Fibroblast of villous mesenchyme (primary cell): ENCODE results near the gene EYA4. TPM values are rescaled to one million over a fixed set of nuclear protein-coding genes. Genes with fewer than 3 reads are reported as not detected.

Experiments
- DNase-seq: peaks from one replicate; pipeline ENCODE4 v3.0.0-alpha.2; 2010; ENCODE audit warnings: low read depth
- H3K4me3 ChIP-seq: 2 replicates; pipeline ENCODE4 v1.5.1; 2011; ENCODE audit warnings: low read depth, mild to moderate bottlenecking, low read length
- total RNA-seq: library from RNA; depleted of rRNA; stranded (reverse); fragments of >200 nt; gene quantifications from 2 replicates; pipeline ENCODE4 v1.2.3, GENCODE V29; 2012
- TF ChIP-seq, protein P1 (sequence below): IDR thresholded peaks from 2 replicates; pipeline ENCODE4 v1.5.1; 2012; ENCODE audit warnings: low read depth, mild to moderate bottlenecking, low read length; ENCODE audit not compliant: insufficient read depth

Gene EYA4
- total RNA-seq, 1 donor: under 0.01 TPM

DNA sequence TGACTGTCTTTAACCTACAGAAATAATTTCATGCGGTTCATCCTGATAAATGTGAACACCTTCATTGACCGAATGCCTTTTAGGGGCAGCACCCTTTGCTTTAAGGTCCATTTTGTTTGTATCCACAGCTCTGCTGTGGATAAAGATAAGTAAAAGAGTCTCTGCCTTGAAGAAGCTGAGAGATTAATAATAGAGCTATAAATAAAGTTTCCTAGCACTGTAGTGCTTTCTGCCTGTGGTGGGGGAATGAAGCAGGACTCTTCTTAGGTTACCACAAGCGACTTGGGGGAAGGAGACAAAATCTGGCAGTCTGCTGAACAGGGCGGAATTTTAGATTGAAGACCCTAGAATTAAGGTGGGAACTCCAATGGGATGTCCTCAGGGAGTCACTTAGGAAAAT lies 57.6 kb downstream of the EYA4 start:
- no peak for DNase-seq
- TF ChIP-seq, protein P1, sequence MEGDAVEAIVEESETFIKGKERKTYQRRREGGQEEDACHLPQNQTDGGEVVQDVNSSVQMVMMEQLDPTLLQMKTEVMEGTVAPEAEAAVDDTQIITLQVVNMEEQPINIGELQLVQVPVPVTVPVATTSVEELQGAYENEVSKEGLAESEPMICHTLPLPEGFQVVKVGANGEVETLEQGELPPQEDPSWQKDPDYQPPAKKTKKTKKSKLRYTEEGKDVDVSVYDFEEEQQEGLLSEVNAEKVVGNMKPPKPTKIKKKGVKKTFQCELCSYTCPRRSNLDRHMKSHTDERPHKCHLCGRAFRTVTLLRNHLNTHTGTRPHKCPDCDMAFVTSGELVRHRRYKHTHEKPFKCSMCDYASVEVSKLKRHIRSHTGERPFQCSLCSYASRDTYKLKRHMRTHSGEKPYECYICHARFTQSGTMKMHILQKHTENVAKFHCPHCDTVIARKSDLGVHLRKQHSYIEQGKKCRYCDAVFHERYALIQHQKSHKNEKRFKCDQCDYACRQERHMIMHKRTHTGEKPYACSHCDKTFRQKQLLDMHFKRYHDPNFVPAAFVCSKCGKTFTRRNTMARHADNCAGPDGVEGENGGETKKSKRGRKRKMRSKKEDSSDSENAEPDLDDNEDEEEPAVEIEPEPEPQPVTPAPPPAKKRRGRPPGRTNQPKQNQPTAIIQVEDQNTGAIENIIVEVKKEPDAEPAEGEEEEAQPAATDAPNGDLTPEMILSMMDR: no peak
- no peak overlapping the region for H3K4me3 ChIP-seq

- DNase-seq: no peak
- TF ChIP-seq, protein P1: no peak
- H3K4me3 ChIP-seq: no peak overlapping the region
These were observed 59.7 kb downstream of the EYA4 start for GRCh38 chr6:133300896-133301295.

DNA sequence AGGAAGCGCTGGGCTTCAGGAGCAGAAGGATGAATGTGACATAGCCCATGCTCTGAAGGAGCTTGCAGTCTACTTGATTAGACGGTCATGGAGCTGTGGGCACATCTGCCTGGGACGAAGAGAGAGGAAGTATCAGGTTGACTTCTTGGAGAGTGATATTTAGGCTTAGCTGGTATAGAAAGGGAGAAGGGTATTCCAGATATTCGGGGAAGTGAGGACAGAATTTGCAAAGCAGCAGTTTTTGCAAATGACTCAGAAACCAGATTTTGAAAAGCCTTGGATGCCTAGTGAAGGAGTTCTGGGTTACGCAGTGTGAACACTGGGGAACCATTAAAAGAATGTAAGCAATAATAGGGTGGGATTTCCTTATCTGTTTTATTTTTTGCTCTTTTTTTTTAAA lies 60.7 kb downstream of the EYA4 start:
- H3K4me3 ChIP-seq: no peak overlapping the region
- no peak for DNase-seq
- TF ChIP-seq, protein P1: no peak

- TF ChIP-seq, protein P1: no peak
- no peak overlapping the region for H3K4me3 ChIP-seq
- no peak for DNase-seq
These were observed 65.8 kb downstream of the EYA4 start for GRCh38 chr6:133306931-133307330.

DNA sequence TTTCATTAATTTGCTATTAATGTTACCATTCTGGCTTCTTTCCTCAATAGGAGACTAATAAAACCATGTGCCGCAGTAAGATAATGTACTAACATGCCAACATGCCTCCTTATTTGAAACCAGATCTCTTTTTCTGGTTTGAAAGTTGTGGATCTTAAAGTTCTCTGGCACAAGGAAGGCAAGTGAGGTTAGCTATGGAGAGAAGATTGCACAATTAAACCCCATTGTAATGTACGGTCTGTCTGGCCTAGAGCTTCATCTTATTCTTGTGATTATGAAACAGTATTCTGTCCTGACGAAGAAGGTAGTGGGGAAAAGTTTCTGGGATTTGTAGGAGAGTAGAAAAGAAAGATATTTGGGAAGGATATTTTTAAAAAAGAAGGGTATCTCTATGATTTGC lies 68.4 kb downstream of the EYA4 start:
- peak; percentile 4 for DNase-seq
- no peak overlapping the region for H3K4me3 ChIP-seq
- TF ChIP-seq, protein P1: no peak

DNA sequence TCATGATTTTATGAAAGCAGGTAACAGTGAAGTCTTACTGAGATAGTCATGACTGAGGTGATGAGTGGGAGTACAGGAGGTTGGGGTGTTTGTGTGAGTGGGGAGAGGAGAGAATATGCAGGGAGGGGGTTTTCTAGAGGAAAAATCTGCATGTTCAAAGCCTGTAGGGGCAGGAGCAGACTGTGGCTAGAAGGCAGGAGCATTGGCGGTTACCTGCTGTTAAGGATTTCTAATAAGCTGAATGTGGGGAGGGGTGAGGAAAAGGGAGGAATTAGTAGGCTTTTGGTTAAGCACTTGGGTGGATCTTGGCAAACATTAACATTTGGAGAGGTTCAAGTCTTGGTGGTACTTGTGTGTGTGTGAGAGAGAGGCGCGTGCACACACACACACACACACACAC lies 70.8 kb downstream of the EYA4 start:
- TF ChIP-seq, protein P1: no peak
- H3K4me3 ChIP-seq: no peak overlapping the region
- no peak for DNase-seq

DNA sequence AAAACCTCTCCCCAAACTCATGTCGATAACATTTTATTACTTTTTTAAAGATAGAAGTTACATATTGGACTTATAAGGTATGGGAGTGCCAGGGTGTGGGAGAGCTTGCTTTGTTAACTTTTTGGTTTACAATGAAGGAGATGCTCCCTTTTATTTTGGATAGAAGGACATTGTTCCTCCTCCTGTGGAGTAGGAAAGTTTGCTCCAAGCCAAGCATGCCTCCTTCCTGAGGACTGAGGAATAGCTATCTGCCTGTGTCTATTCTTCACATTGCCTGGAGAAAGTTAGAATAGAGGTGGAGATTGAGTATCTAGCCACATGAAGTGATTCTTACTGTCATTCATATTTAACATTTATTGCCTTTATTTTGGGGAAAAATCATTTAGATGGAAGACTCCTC lies 71.9 kb downstream of the EYA4 start:
- TF ChIP-seq, protein P1: no peak

More for the DNA sequence above, 71.9 kb downstream of the EYA4 start:
- H3K4me3 ChIP-seq: no peak overlapping the region
- DNase-seq: no peak
